Hepatocyte (in vitro differentiated cells): ENCODE data around the gene GLRA3.

Source experiments
- EZH2phosphoT487 ChIP-seq: fragments of 200-600 bp; sonication (generic); IDR thresholded peaks from one replicate; pipeline ENCODE4 v1.6.1; 2018; ENCODE audit warnings: antibody characterized with exemption, mild to moderate bottlenecking, low read depth, moderate library complexity; ENCODE audit not compliant: unreplicated experiment, severe bottlenecking
- TF ChIP-seq, protein P1 (sequence below): fragments of 200-600 bp; sonication (generic); IDR thresholded peaks from 2 replicates; pipeline ENCODE4 v1.5.1; 2016; ENCODE audit warnings: antibody characterized with exemption, mild to moderate bottlenecking; ENCODE audit not compliant: poor library complexity

DNA sequence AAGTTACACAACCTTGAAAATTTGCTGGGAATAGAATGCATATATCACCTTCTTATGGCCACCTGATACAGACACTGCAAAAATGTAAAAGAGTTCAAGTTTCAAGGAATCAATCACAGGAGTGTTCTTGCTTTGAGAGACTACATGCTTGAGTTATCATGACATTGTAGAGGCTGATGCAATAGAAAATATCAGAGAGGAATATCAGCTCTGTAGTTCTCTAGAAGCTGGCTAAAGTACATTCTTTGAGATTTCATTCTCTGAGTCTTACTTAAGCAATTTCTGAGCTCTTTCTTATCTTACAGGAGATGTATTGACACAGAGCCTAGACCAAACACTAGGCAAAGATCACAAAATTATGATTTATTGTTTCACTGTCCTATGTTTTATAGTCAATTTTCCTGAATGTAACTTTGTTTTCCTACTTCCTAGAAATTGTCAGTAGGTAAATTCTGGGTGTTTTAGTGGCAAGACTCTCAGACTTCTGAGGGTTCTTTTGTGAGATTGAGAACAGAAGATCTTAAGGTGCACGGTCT, 154.7 kb downstream of the GLRA3 start:
- TF ChIP-seq, protein P1, sequence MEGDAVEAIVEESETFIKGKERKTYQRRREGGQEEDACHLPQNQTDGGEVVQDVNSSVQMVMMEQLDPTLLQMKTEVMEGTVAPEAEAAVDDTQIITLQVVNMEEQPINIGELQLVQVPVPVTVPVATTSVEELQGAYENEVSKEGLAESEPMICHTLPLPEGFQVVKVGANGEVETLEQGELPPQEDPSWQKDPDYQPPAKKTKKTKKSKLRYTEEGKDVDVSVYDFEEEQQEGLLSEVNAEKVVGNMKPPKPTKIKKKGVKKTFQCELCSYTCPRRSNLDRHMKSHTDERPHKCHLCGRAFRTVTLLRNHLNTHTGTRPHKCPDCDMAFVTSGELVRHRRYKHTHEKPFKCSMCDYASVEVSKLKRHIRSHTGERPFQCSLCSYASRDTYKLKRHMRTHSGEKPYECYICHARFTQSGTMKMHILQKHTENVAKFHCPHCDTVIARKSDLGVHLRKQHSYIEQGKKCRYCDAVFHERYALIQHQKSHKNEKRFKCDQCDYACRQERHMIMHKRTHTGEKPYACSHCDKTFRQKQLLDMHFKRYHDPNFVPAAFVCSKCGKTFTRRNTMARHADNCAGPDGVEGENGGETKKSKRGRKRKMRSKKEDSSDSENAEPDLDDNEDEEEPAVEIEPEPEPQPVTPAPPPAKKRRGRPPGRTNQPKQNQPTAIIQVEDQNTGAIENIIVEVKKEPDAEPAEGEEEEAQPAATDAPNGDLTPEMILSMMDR = no peak
- TF ChIP-seq EZH2phosphoT487 = no peak
